Activated CD4-positive, alpha-beta T cell treated with anti-CD3 and anti-CD28 coated beads for 36 hours (primary cell): Measurements from ENCODE around the gene TTC9B. TPM values are rescaled to one million over a fixed set of nuclear protein-coding genes. Genes with fewer than 3 reads are reported as not detected.

Experiments used
- ATAC-seq: fragments of 200-7000 bp; cut with Tn5 transposase; one replicate; pipeline ENCODE4 v1.10.0; 2021; ENCODE audit warnings: mild to moderate bottlenecking, moderate library complexity
- CTCF ChIA-PET: fragments of 350-600 bp; sonication (Branson Sonifier 250); formaldehyde crosslinking; loops from one replicate; lab custom pipeline; 2021; ENCODE audit warnings: antibody characterized with exemption; lab: Charles Lee
- POLR2A ChIA-PET: fragments of 350-600 bp; sonication (Branson Sonifier 250); formaldehyde crosslinking; loops from one replicate; lab custom pipeline; 2021; ENCODE audit warnings: antibody characterized with exemption, inconsistent platforms; lab: Charles Lee
- DNase-seq: peaks from one replicate; pipeline ENCODE4 v3.0.0-alpha.2; 2020
- H3K27ac Mint-ChIP-seq: one replicate; pipeline ENCODE4 v1.8.0; 2021; ENCODE audit warnings: mixed read lengths
- H3K27me3 Mint-ChIP-seq: one replicate; pipeline ENCODE4 v1.8.0; 2021; ENCODE audit warnings: mixed read lengths
- H3K36me3 Mint-ChIP-seq: one replicate; pipeline ENCODE4 v1.8.0; 2021; ENCODE audit warnings: low read depth, mixed read lengths
- H3K4me1 Mint-ChIP-seq: one replicate; pipeline ENCODE4 v1.8.0; 2021; ENCODE audit warnings: mixed read lengths
- H3K4me3 Mint-ChIP-seq: one replicate; pipeline ENCODE4 v1.8.0; 2021; ENCODE audit warnings: mild to moderate bottlenecking, moderate library complexity, mixed read lengths
- H3K9me3 Mint-ChIP-seq: one replicate; pipeline ENCODE4 v1.8.0; 2021; ENCODE audit warnings: low read depth, mixed read lengths
- intact Hi-C, 2 experiments: fragments of 100-400 bp; cut with DNase I in 1 of 2; cut with micrococcal nuclease in 1 of 2; formaldehyde crosslinking; loops; one replicate each; pipeline versions ENCODE4 v1.14.2 to v1.15.1; 2022 to 2024; cut with DNase I, micrococcal nuclease
- total RNA-seq, 2 experiments: library from RNA; stranded (reverse); gene quantifications; one replicate each; pipeline ENCODE4 v1.2.3, GENCODE V29; 2021

Gene TTC9B
- total RNA-seq, 2 experiments from 2014 or later = not detected

DNA sequence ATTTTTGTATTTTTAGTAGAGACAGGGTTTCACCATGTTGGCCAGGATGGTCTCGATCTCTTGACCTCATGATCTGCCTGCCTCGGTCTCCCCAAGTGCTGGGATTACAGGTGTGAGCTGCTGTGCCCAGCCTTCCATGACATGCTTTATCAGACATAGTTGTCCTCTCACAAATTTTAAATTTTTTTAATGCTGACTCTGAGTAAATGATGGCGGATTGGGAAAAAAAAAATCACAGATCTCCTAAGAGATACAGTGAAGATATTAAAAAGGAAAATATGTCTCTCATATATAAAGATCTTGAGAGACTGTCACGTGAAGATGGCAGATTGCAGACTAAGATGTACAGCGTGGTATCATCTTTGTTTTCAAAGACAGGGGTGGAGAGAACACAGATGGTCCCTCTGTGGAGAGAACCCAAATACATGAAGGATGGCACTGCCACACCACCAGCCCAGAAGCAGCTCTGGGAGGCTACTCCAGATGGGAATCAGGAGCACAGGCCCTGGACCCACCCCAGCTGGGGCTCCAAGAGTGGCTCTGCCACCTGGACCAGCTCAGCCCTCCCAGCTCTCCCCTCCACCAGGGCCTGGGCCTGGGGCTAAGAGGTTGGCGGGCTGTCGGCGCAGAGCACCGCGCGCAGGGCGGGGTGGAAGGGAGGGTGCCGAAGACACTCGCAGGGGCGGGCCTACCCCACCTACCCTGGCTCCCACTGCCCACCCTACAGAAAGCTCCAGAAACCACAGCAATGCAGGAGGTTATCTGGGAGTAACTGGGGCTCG is 28.3 kb upstream of the TTC9B start:
- ATAC-seq (no peak), DNase-seq (no peak)
- peaks cover 9% of the 10 kb centered on the region for H3K36me3 Mint-ChIP-seq
- H3K4me3 Mint-ChIP-seq = no peak overlapping the region
- no peaks in the 10 kb centered on the region for H3K27me3 Mint-ChIP-seq
- intact Hi-C loops = no loop called here
- CTCF ChIA-PET = no interaction called here
- peaks cover 3% of the 10 kb centered on the region for H3K4me1 Mint-ChIP-seq
- no peaks in the 10 kb centered on the region for H3K9me3 Mint-ChIP-seq
- POLR2A ChIA-PET = no interaction called here
- H3K27ac Mint-ChIP-seq = no peak overlapping the region

DNA sequence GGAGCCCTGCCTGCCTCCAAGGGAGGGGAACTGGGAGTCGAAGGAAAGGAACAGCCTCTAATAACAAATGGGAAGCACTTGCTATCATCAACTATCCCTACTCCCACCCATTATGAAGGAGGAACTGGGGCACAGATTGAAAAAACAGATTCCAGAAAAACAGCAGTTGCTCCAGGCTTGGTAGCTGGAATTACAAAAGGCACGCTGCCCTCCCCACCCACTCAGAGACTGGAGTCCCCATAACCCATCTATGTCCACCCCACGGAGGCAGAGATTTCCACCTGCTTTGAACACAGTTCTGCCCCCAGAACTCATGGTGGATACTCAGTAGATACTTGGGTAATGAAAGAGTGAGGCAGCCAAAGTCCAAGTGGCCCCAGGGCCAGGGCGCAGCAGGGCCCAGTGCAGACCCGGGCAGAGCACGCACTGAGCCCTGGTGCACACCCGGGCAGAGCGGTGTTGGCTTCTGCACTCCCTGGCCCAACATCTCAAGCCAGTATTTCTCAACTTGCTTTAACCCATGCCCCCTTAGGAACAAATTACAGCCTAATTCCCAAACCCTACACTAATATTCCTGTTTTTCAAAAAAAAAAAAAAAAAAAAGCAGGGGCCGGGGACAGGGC is 27.4 kb upstream of the TTC9B start:
- H3K27me3 Mint-ChIP-seq = no peaks in the 10 kb centered on the region
- POLR2A ChIA-PET = no interaction called here
- peaks cover 3% of the 10 kb centered on the region for H3K4me1 Mint-ChIP-seq
- H3K27ac Mint-ChIP-seq = no peak overlapping the region
- H3K36me3 Mint-ChIP-seq = peaks cover 11% of the 10 kb centered on the region
- no peak overlapping the region for H3K4me3 Mint-ChIP-seq
- CTCF ChIA-PET = no interaction called here
- no peaks in the 10 kb centered on the region for H3K9me3 Mint-ChIP-seq
- intact Hi-C loops = no loop called here
- no peak for ATAC-seq
- DNase-seq = no peak

DNA sequence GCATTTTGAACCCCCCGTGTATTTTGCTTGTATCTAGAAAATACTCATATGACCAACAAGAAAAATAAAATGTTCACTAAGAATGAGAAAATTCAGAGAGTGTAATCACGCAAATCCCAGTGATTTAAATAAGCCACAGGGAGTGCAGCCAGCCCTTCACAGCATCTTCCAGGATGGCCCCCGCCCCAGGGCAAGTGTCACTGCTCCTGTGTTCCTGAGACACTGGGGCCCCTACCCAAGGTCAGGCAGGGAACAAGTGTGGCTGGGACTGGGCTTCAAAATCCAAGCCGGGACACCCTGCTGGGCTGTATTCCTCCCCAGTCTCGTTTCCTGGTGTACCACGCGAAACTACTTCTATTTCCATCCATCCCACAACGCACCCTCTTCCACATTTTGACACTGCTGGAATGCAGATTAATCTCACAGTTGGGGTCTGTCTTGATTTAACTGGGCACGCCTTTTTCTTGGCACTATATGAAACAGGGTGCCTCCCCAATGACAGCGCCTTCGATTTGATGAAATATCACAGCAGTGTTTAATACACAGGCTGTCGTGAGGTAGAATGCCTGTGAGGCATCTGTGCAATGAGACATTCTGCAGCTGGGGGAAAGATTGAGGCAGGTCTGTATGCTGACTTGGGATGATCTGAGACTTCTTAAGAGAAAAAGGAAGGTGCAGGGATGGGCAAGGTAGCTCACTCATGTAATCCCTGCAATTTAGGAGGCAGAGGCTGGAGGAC is 26.6 kb upstream of the TTC9B start:
- ChIA-PET CTCF (no interaction called here), POLR2A (no interaction called here)
- DNase-seq = no peak
- H3K4me3 Mint-ChIP-seq = no peak overlapping the region
- H3K4me1 Mint-ChIP-seq = peaks cover under 1% of the 10 kb centered on the region
- ATAC-seq = no peak
- no peaks in the 10 kb centered on the region for H3K27me3 Mint-ChIP-seq
- H3K27ac Mint-ChIP-seq = no peak overlapping the region
- intact Hi-C loops = no loop called here
- H3K9me3 Mint-ChIP-seq = no peaks in the 10 kb centered on the region
- H3K36me3 Mint-ChIP-seq = peaks cover 12% of the 10 kb centered on the region

DNA sequence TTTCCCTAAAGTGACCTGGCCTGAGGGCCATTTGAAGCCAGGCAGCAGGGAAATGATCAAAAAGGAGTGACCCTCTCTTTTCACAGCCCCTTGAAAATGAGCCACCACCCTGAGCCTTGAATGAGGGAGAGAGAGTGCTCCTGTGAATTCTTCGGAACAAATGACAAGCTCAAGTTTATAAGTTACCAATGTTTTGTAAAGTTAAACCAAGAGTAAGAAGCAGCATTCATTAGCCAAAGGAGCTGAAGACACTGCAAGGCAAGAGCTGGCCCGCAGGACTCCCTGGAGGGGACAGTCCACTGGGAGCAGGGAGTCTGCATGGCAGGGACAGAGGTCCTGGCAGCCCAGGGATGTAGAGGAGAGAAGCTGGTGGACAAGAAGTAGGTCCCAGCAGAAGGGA is 25.0 kb upstream of the TTC9B start:
- Mint-ChIP-seq H3K27me3 (no peaks in the 10 kb centered on the region), H3K36me3 (peaks cover 19% of the 10 kb centered on the region), H3K4me1 (no peaks in the 10 kb centered on the region), H3K27ac (no peak overlapping the region), H3K4me3 (no peak overlapping the region), H3K9me3 (no peaks in the 10 kb centered on the region)
- POLR2A ChIA-PET = interaction anchor here (0.5 kb wide), 1 partner anchor 270 kb away, joined by 4 read pairs; no protein-coding TSS in a partner anchor
- CTCF ChIA-PET = no interaction called here
- intact Hi-C loops = no loop called here
- ATAC-seq (no peak), DNase-seq (no peak)

DNA sequence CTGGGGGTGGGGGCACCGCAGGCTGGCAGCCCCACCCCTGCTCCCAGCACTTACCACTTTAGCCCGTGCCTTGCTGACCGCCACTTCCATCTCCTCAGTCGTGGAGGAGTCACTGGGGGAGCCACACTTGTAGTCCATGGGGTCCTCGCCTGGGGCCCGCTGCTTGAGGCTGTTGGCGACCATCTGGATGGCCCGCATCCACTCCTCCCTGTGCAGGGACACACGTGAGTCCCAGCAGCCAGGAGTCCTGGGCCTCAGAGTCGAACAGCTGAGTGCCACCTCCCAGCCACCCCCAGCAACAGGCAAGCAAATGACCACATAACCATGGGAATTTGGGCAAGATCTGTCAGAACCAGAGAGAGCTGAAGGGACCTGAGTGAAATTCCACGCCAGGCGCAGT is 24.3 kb upstream of the TTC9B start:
- POLR2A ChIA-PET = no interaction called here
- H3K27ac Mint-ChIP-seq = no peak overlapping the region
- H3K36me3 Mint-ChIP-seq = peaks cover 24% of the 10 kb centered on the region
- H3K9me3 Mint-ChIP-seq = no peaks in the 10 kb centered on the region
- no peaks in the 10 kb centered on the region for H3K4me1 Mint-ChIP-seq
- H3K4me3 Mint-ChIP-seq = no peak overlapping the region
- H3K27me3 Mint-ChIP-seq = no peaks in the 10 kb centered on the region
- CTCF ChIA-PET = no interaction called here
- ATAC-seq (no peak), DNase-seq (no peak)
- intact Hi-C loops = no loop called here

DNA sequence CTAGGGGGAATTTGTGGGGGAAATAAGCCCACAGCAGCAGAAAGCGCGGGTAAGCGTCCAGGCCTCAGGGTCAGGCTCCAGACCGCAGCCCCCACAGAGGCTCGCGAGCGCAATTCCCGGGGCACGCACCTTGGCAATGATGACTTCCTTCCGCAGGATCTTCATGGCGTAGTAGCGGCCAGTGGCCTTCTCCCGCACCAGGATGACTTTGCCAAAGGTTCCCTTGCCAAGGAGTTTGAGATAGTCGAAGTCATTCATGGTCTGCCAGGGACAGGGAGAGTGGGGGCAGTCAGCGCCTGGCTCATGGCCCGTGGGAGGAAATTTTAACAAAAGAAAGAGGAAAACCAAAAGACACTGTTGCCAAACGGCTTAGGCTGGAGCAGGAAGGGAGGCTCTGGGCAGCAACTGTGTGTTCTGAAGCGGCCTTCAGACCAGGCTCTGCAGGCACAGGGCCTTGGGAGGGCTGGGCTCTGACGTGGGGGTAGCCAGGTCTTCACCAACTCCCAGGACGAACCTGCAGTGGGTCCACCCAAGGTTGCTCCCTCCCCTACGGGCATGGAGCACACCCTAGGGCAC is 23.7 kb upstream of the TTC9B start:
- CTCF ChIA-PET = no interaction called here
- H3K4me3 Mint-ChIP-seq = no peak overlapping the region
- POLR2A ChIA-PET = no interaction called here
- no peak for DNase-seq
- H3K36me3 Mint-ChIP-seq = peaks cover 27% of the 10 kb centered on the region
- H3K27ac Mint-ChIP-seq = no peak overlapping the region
- ATAC-seq = no peak
- no peaks in the 10 kb centered on the region for H3K27me3 Mint-ChIP-seq
- intact Hi-C loops = no loop called here
- no peaks in the 10 kb centered on the region for H3K9me3 Mint-ChIP-seq
- H3K4me1 Mint-ChIP-seq = no peaks in the 10 kb centered on the region

DNA sequence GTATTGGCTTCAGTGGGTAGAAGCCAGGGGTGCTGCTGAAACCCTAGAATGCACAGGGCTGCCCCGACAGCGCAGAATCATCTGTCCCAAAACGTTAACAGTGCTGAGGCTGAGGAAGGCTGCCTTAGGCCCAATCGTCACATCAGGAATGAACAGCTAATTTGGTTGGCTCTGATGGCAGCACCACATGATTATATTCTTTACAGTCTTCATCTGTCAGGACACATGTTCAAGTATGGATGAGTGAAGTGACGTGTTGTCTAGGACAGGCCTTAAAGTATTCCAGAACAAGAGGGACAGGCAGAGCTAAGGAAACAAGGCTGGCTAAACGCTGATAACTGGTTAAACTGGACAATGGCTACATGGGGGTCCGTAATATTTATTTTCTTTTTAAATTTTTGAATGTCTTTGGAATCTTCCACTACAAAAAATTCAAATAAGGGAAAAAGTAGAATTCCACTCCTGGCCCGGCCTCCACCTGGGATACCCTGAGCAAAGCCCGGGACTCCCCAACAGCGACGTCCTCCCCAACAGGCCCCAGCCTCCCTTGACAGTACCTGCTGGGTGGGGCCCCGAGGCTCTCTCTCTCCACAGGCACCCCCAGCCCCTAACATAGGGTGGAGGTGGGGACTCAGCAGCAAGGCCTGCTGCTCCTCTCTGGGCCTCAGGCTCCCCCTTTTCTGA is 23.1 kb upstream of the TTC9B start:
- Mint-ChIP-seq H3K27me3 (no peaks in the 10 kb centered on the region), H3K27ac (no peak overlapping the region), H3K4me3 (no peak overlapping the region), H3K9me3 (no peaks in the 10 kb centered on the region), H3K36me3 (peaks cover 29% of the 10 kb centered on the region), H3K4me1 (no peaks in the 10 kb centered on the region)
- CTCF ChIA-PET = interaction anchor here (0.6 to 1.1 kb wide), 2 partner anchors 35 to 61 kb away, joined by 3 read pairs; no protein-coding TSS in a partner anchor
- POLR2A ChIA-PET = interaction anchor here (0.6 kb wide), 1 partner anchor 160 kb away, joined by 4 read pairs; no protein-coding TSS in a partner anchor
- no peak for DNase-seq
- intact Hi-C loops = no loop called here
- ATAC-seq = no peak

DNA sequence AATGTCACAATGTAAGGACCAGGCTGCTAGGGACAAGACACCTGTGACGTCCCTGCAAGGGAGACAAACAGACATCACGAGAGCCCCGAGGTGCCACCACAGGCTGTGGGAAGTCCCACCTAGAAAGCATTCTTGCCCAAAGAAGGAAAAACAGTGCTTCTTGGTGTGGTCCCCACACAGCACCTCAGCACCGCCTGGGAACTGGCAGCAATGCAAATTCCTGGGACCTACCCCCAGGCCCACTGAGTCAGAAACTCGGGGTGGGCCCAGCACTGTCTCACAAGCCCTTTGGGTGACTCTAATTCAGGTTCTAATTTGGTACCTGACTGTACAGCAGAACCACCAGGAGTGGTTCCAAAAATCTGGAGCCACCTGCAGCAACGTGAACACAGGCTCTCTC is 22.1 kb upstream of the TTC9B start:
- CTCF ChIA-PET = interaction anchor here (1.1 kb wide), 1 partner anchor 36 kb away, joined by 3 read pairs; no protein-coding TSS in a partner anchor
- no peaks in the 10 kb centered on the region for H3K4me1 Mint-ChIP-seq
- no peaks in the 10 kb centered on the region for H3K9me3 Mint-ChIP-seq

GRCh38 chr19:40239415-40240226 is 21.4 kb upstream of the TTC9B start:
- no peaks in the 10 kb centered on the region for H3K27me3 Mint-ChIP-seq
- intact Hi-C loops = no loop called here
- H3K27ac Mint-ChIP-seq = no peak overlapping the region
- DNase-seq (no peak), ATAC-seq (no peak)
- no peak overlapping the region for H3K4me3 Mint-ChIP-seq
- peaks cover 33% of the 10 kb centered on the region for H3K36me3 Mint-ChIP-seq
- POLR2A ChIA-PET = no interaction called here
- H3K9me3 Mint-ChIP-seq = no peaks in the 10 kb centered on the region
- CTCF ChIA-PET = no interaction called here
- no peaks in the 10 kb centered on the region for H3K4me1 Mint-ChIP-seq

More for the DNA sequence above, 22.1 kb upstream of the TTC9B start:
- no peak for ATAC-seq
- no peak for DNase-seq
- peaks cover 29% of the 10 kb centered on the region for H3K36me3 Mint-ChIP-seq
- intact Hi-C loops = no loop called here
- POLR2A ChIA-PET = no interaction called here
- H3K4me3 Mint-ChIP-seq = no peak overlapping the region
- H3K27me3 Mint-ChIP-seq = no peaks in the 10 kb centered on the region
- no peak overlapping the region for H3K27ac Mint-ChIP-seq

DNA sequence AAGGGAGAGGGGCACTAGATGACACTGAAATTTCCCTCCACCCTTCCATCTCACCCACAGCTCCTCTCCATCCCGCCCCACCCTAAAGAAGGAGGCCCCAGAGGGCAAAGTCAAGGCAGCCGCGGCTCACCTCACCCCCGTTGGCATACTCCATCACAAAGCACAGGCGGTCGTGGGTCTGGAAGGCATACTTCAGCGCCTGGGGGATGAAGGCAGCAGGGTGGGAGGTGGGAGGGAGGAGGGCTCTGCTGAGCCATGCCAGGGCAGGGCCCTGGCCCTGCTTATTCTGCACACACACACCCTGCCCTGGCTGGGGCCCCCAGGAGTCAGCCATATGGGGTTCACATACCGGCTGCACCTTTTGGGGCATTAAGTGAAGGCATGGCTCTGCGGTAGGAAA is 20.6 kb upstream of the TTC9B start:
- Mint-ChIP-seq H3K4me1 (no peaks in the 10 kb centered on the region), H3K9me3 (no peaks in the 10 kb centered on the region), H3K36me3 (peaks cover 36% of the 10 kb centered on the region), H3K27ac (no peak overlapping the region), H3K4me3 (no peak overlapping the region), H3K27me3 (no peaks in the 10 kb centered on the region)
- CTCF ChIA-PET = no interaction called here
- POLR2A ChIA-PET = no interaction called here
- intact Hi-C loops = no loop called here
- DNase-seq (no peak), ATAC-seq (no peak)
